OCI-LY7 (cell line): ENCODE measurements around the gene GALNTL6.

Experiments used
- EZH2phosphoT487 ChIP-seq: fragments of 200-600 bp; sonication (generic); IDR thresholded peaks from 2 replicates; pipeline ENCODE4 v1.6.1; 2018; ENCODE audit warnings: low read depth, borderline replicate concordance, mild to moderate bottlenecking, mixed run types, antibody characterized with exemption, low read length, moderate library complexity, mixed read lengths
- TF ChIP-seq, protein P1 (sequence below): fragments of 200-600 bp; sonication (generic); conservative IDR thresholded peaks from 2 replicates; pipeline ENCODE4 v1.5.1; 2014; ENCODE audit warnings: mild to moderate bottlenecking, antibody characterized with exemption, low read length, moderate library complexity, mixed read lengths

DNA sequence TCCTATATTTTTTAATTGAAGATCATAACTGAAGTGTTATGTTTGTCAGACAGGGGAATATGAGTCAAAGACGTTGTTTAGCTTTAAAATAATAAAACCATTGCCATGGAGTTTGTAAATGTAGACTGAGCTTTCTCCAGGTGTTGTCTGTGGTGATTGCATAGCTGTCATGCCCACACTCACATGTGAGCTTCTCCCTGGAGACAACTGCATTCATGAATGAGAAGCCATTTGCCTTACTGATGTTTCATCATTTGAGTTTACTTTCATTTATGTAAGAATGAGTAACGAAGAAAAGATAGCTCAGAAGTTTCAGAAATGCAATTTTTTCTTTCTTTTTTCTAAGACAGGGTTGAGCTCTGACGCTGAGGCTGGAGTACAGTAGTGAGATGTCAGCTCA, 339.1 kb downstream of the GALNTL6 start:
- TF ChIP-seq, protein P1, sequence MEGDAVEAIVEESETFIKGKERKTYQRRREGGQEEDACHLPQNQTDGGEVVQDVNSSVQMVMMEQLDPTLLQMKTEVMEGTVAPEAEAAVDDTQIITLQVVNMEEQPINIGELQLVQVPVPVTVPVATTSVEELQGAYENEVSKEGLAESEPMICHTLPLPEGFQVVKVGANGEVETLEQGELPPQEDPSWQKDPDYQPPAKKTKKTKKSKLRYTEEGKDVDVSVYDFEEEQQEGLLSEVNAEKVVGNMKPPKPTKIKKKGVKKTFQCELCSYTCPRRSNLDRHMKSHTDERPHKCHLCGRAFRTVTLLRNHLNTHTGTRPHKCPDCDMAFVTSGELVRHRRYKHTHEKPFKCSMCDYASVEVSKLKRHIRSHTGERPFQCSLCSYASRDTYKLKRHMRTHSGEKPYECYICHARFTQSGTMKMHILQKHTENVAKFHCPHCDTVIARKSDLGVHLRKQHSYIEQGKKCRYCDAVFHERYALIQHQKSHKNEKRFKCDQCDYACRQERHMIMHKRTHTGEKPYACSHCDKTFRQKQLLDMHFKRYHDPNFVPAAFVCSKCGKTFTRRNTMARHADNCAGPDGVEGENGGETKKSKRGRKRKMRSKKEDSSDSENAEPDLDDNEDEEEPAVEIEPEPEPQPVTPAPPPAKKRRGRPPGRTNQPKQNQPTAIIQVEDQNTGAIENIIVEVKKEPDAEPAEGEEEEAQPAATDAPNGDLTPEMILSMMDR: no peak
- no peak for TF ChIP-seq EZH2phosphoT487
